Psoas muscle (tissue), 8 donors: ENCODE data around the gene OR52E6. TPM values are rescaled to one million over a fixed set of nuclear protein-coding genes. Genes with fewer than 3 reads are reported as not detected.

Experiments used
- ATAC-seq, 4 donors: fragments of 200-7000 bp; cut with Tn5 transposase; one replicate each; pipeline ENCODE4 v1.9.1; 2020; ENCODE audit warnings: moderate library complexity in 3 of 4, mild to moderate bottlenecking in 2 of 4
- DNase-seq, 2 donors: peaks; one replicate each; pipeline ENCODE4 v3.0.0-alpha.2; 2020
- H3K27ac ChIP-seq: fragments of 200-600 bp; one replicate; pipeline ENCODE4 v1.8.0; 2022
- H3K27me3 ChIP-seq, 3 donors: fragments of 200-600 bp in 1 of 3; one replicate each; pipeline versions ENCODE4 v1.6.1 to v1.8.0; 2013 to 2022; ENCODE audit warnings: low read length in 2 of 3, mild to moderate bottlenecking in 2 of 3, moderate library complexity in 1 of 3; ENCODE audit not compliant: insufficient read depth in 3 of 3
- H3K36me3 ChIP-seq, 2 donors: fragments of 200-600 bp in 1 of 2; one replicate each; pipeline versions ENCODE4 v1.6.1 to v1.8.0; 2013 to 2022; ENCODE audit warnings: low read depth in 1 of 2, mild to moderate bottlenecking in 1 of 2, moderate library complexity in 1 of 2; ENCODE audit not compliant: insufficient read depth in 1 of 2
- H3K4me1 ChIP-seq: fragments of 200-600 bp; one replicate; pipeline ENCODE4 v1.8.0; 2022
- H3K4me3 ChIP-seq: fragments of 200-600 bp; one replicate; pipeline ENCODE4 v1.8.0; 2022; ENCODE audit warnings: mild to moderate bottlenecking
- H3K9me3 ChIP-seq: fragments of 200-600 bp; one replicate; pipeline ENCODE4 v1.8.0; 2022
- WGBS, 3 donors: extraction: QIAGEN DNeasy Blood & Tissue Kit; methylation state at CpG; one replicate each; pipeline versions ENCODE4 v1.1.6 to v1.1.7; 2013; 5-methylcytosine and 5-hydroxymethylcytosine counted together
- intact Hi-C, 2 donors: fragments of 100-400 bp; cut with DNase I; formaldehyde crosslinking; loops; one replicate each; pipeline versions ENCODE4 v1.11.0 to v1.14.2; 2022
- polyA plus RNA-seq, 3 donors: library from polyadenylated mRNA; stranded (reverse); fragments of 200-250 nt; gene quantifications; one replicate each; pipeline ENCODE4 v1.2.3, GENCODE V29; 2013
- total RNA-seq, 4 donors: library from RNA; stranded (reverse); fragmentation: NEBNext Ultra II Directional in 2 of 4; extraction: Animal tissue kit (Norgen Biotek cat#: 25700) in 2 of 4; gene quantifications; one replicate each; pipeline versions ENCODE4 v1.2.1 to v1.2.4, GENCODE V29; 2021 to 2023
- TF ChIP-seq, protein P1 (sequence below): fragments of 200-600 bp; IDR thresholded peaks from one replicate; pipeline ENCODE4 v1.8.0; 2022; ENCODE audit warnings: antibody characterized with exemption
- donor health status: healthy with polysubstance abuse.
- donor health status: DM: no; HTN: no; CAD: no; lungs with moderate emphysema.
- donor health status: Bipolar disorder and iron deficiency.
- donor health status: healthy.
- donor health status: DM: yes; HTN: yes; CAD: no.
- donor health status: DM: no; HTN: no; CAD: no.
- donor health status: DM: no; HTN: no; CAD: no.
- donor health status: DM: yes; HTN: yes; CAD: no.

OR52E6 gene
- total and polyA plus RNA-seq, 7 donors = not detected

DNA sequence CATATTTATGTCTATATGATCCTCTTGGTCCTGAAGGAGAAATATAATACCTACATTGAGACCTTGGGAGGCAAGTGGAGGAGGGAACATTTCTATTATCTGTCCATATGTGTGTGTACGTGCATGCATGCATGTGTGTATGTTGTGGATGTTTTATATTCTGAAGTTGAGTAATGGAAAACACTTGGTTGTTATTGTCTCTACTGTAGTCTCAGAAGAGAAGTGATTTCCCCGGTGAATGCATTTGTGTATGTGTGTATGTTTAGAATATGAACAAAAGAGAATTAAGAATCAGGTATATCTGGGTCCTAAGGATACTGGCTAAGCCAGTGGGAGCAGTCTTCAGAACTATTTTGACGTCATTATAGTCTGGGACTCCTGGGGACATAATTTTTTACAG, 50.5 kb downstream of the OR52E6 start, which contains the start of gene OR52N1:
Gene OR52N1 (minus strand): TSS at position 101 of the 400 bp plus-strand sequence. CDS start 2,449 bp downstream, outside the sequence.
- H3K27ac ChIP-seq = no peak within 1 kb of the TSS
- DNase-seq (no peak), ATAC-seq (no peak)
- H3K4me1 ChIP-seq = no peaks in the 10 kb centered on the region
- H3K27me3 ChIP-seq = no peaks in the 10 kb centered on the region
- intact Hi-C loops = no loop called here
- TF ChIP-seq, protein P1, sequence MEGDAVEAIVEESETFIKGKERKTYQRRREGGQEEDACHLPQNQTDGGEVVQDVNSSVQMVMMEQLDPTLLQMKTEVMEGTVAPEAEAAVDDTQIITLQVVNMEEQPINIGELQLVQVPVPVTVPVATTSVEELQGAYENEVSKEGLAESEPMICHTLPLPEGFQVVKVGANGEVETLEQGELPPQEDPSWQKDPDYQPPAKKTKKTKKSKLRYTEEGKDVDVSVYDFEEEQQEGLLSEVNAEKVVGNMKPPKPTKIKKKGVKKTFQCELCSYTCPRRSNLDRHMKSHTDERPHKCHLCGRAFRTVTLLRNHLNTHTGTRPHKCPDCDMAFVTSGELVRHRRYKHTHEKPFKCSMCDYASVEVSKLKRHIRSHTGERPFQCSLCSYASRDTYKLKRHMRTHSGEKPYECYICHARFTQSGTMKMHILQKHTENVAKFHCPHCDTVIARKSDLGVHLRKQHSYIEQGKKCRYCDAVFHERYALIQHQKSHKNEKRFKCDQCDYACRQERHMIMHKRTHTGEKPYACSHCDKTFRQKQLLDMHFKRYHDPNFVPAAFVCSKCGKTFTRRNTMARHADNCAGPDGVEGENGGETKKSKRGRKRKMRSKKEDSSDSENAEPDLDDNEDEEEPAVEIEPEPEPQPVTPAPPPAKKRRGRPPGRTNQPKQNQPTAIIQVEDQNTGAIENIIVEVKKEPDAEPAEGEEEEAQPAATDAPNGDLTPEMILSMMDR = no peak
- H3K36me3 ChIP-seq = no peaks in the 10 kb centered on the region
- 55 to 66% (median 64%) methylated on average over 3 of the region's 3 CpGs for WGBS, 3 donors
- no peak within 1 kb of the TSS for H3K4me3 ChIP-seq
- no peaks in the 10 kb centered on the region for H3K9me3 ChIP-seq

Other genes starting within 250 kb of the OR52E6 start
- gene TRIM6, start 245.3 kb downstream of the OR52E6 start, total RNA-seq = under 1 TPM in 3 of 4 donors, not detected in 1; 0.44 to 0.78 (median 0.77) TPM
- gene TRIM6, start 245.3 kb downstream of the OR52E6 start, polyA plus RNA-seq = under 1 TPM; 0.26 to 0.36 (median 0.28) TPM
- gene TRIM34, start 216.9 kb downstream of the OR52E6 start, total RNA-seq = 1 to 10 TPM in 1 of 4 donors, under 1 TPM in 3; 0.48 to 1.3 (median 0.89) TPM
- under 1 TPM; 0.55 to 0.79 (median 0.67) TPM for gene TRIM34, start 216.9 kb downstream of the OR52E6 start, polyA plus RNA-seq
- 1 to 10 TPM; 1.1 to 6.3 (median 3.0) TPM for gene TRIM5, start 156.8 kb downstream of the OR52E6 start, total RNA-seq
- gene TRIM5, start 156.8 kb downstream of the OR52E6 start, polyA plus RNA-seq = 1 to 10 TPM in 2 of 3 donors, under 1 TPM in 1; 0.98 to 2.6 (median 1.6) TPM
- 10 to 100 TPM in 1 of 4 donors, 1 to 10 TPM in 3; 6.2 to 12.4 (median 7.9) TPM for gene TRIM22, start 152.1 kb downstream of the OR52E6 start, total RNA-seq
- 1 to 10 TPM; 5.1 to 5.6 (median 5.5) TPM for gene TRIM22, start 152.1 kb downstream of the OR52E6 start, polyA plus RNA-seq
- not detected for gene OR56B1, start 105.4 kb downstream of the OR52E6 start, total RNA-seq
- not detected for gene OR56B1, start 105.4 kb downstream of the OR52E6 start, polyA plus RNA-seq
- gene OR52N4, start 87.7 kb downstream of the OR52E6 start, total RNA-seq = not detected
- gene OR52N4, start 87.7 kb downstream of the OR52E6 start, polyA plus RNA-seq = not detected
- gene OR52N5, start 58.5 kb downstream of the OR52E6 start, total RNA-seq = not detected
- not detected for gene OR52N5, start 58.5 kb downstream of the OR52E6 start, polyA plus RNA-seq
- not detected for gene OR52N1, start 50.6 kb downstream of the OR52E6 start, total RNA-seq
- not detected for gene OR52N1, start 50.6 kb downstream of the OR52E6 start, polyA plus RNA-seq
- gene OR52N2, start 33.0 kb downstream of the OR52E6 start, total RNA-seq = not detected
- gene OR52N2, start 33.0 kb downstream of the OR52E6 start, polyA plus RNA-seq = not detected
- not detected for gene OR52E8, start 15.8 kb upstream of the OR52E6 start, total RNA-seq
- not detected for gene OR52E8, start 15.8 kb upstream of the OR52E6 start, polyA plus RNA-seq
- not detected for gene OR52E4, start 38.7 kb upstream of the OR52E6 start, total RNA-seq
- not detected for gene OR52E4, start 38.7 kb upstream of the OR52E6 start, polyA plus RNA-seq
- gene OR52E5, start 51.3 kb upstream of the OR52E6 start, total RNA-seq = not detected
- gene OR52E5, start 51.3 kb upstream of the OR52E6 start, polyA plus RNA-seq = not detected
- gene OR56A3, start 100.4 kb upstream of the OR52E6 start, total RNA-seq = not detected
- gene OR56A3, start 100.4 kb upstream of the OR52E6 start, polyA plus RNA-seq = not detected
- not detected for gene OR56A5, start 126.6 kb upstream of the OR52E6 start, total RNA-seq
- gene OR56A5, start 126.6 kb upstream of the OR52E6 start, polyA plus RNA-seq = not detected
- gene OR52L1, start 145.1 kb upstream of the OR52E6 start, total RNA-seq = not detected
- gene OR52L1, start 145.1 kb upstream of the OR52E6 start, polyA plus RNA-seq = not detected
- not detected for gene OR56A4, start 165.0 kb upstream of the OR52E6 start, total RNA-seq
- not detected for gene OR56A4, start 165.0 kb upstream of the OR52E6 start, polyA plus RNA-seq
- not detected for gene OR56A1, start 188.9 kb upstream of the OR52E6 start, total RNA-seq
- not detected for gene OR56A1, start 188.9 kb upstream of the OR52E6 start, polyA plus RNA-seq